Jurkat, Clone E6-1 (cell line): ENCODE results near the gene NMB.

Source experiments
- DNase-seq: peaks from one replicate; pipeline ENCODE4 v3.0.0-alpha.2; 2011; ENCODE audit warnings: low read depth, low spot score
- H3K4me3 ChIP-seq: 2 replicates; pipeline ENCODE4 v1.5.1; 2011; ENCODE audit warnings: mild to moderate bottlenecking, low read length, control low read depth, moderate library complexity

NMB gene

GRCh38 chr15:84625123-84625522 lies 32.9 kb downstream of the NMB start:
- no peak for DNase-seq
- H3K4me3 ChIP-seq: no peak overlapping the region

- no peak for DNase-seq
- no peak overlapping the region for H3K4me3 ChIP-seq
Measured at GRCh38 chr15:84624359-84624758, 33.6 kb downstream of the NMB start.

GRCh38 chr15:84621358-84621979 lies 36.5 kb downstream of the NMB start:
- H3K4me3 ChIP-seq: no peak overlapping the region
- DNase-seq: no peak

GRCh38 chr15:84620626-84621025 lies 37.4 kb downstream of the NMB start:
- H3K4me3 ChIP-seq: no peak overlapping the region
- no peak for DNase-seq

GRCh38 chr15:84616235-84616634 lies 41.8 kb downstream of the NMB start:
- no peak for DNase-seq
- H3K4me3 ChIP-seq: no peak overlapping the region

GRCh38 chr15:84611631-84612030 lies 46.4 kb downstream of the NMB start:
- no peak overlapping the region for H3K4me3 ChIP-seq
- DNase-seq: no peak

- DNase-seq: no peak
- no peak overlapping the region for H3K4me3 ChIP-seq
Measured at GRCh38 chr15:84609818-84610525, 48.0 kb downstream of the NMB start.

GRCh38 chr15:84608707-84609284 lies 49.2 kb downstream of the NMB start:
- H3K4me3 ChIP-seq: no peak overlapping the region
- no peak for DNase-seq

- DNase-seq: no peak
- no peak overlapping the region for H3K4me3 ChIP-seq
Measured at GRCh38 chr15:84606653-84607120, 51.3 kb downstream of the NMB start.

- no peak for DNase-seq
- no peak overlapping the region for H3K4me3 ChIP-seq
Measured at GRCh38 chr15:84605554-84605882, 52.5 kb downstream of the NMB start.
